Esophagus muscularis mucosa (tissue), 3 donors: Measurements from ENCODE around the gene EBF4.

Source experiments
- CTCF ChIP-seq, 3 experiments: fragments of 200-600 bp in 2 of 3; fragments of 450-650 bp in 1 of 3; sonication (generic) in 2 of 3; IDR thresholded peaks; one replicate each; pipeline ENCODE4 v1.5.1; 2017 to 2019; ENCODE audit warnings: antibody characterized with exemption in 3 of 3, mild to moderate bottlenecking in 2 of 3, moderate library complexity in 1 of 3
- POLR2A ChIP-seq: fragments of 450-650 bp; IDR thresholded peaks from one replicate; pipeline ENCODE4 v1.6.1; 2017; ENCODE audit warnings: antibody characterized with exemption, moderate library complexity, mild to moderate bottlenecking, low read depth
- POLR2AphosphoS5 ChIP-seq, 2 donors: sonication (generic); formaldehyde crosslinking; IDR thresholded peaks; one replicate each; pipeline ENCODE4 v1.6.1; 2017; ENCODE audit warnings: antibody characterized with exemption in 2 of 2

GRCh38 chr20:2767768-2768631 is 75.4 kb downstream of the EBF4 start:
- no peak for TF ChIP-seq CTCF (IDR thresholded peaks at IDR 0.05)
- no peak for TF ChIP-seq POLR2AphosphoS5 (IDR thresholded peaks at IDR 0.05)
- TF ChIP-seq POLR2A = no peak
